NCI-H2227 (cell line): Measurements from ENCODE around the gene RPH3AL.
"Not testable (repeated sequence)": the region's sequence is repeated elsewhere in the genome, so short reads cannot be mapped to it uniquely, and the experiment has no call there.

ENCODE experiments used
- DNase-seq: peaks from one replicate; lab custom pipeline; 2025; ENCODE audit not compliant: unreplicated experiment; lab: John Stamatoyannopoulos, UW

The RPH3AL gene

DNA sequence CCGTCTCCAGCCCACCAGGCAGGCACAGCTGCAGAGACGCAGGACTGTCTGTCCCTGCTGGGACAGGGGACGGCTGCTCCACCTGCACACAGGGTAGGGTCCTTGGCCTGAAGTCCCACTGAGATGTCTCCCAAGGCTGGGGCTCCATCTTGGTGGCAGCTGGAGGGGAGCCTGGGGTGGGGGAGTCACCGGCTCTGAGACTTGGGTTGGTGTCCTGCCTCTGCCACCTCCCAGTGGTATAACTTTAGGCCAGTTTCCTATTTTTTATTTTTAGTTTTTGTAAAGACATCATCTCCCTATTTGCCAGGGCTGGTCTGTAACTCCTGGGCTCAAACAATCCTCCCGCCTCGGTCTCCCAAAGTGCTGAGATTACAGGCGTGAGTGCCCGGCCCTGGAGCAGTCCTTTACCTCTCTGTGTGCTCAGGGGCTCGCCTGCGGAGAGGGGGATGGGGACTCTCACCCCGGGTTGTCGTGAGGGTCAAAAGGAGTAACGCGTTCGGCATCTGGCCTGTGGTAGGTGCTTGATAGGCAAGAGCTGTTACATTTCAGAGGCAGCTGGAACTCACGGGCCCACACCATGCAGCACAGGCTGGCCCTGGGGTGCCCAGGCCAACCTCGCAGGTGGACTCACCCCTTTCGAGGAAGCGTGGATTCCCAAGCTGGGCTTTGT is 124.5 kb downstream of the RPH3AL start:
- no peak for DNase-seq

DNA sequence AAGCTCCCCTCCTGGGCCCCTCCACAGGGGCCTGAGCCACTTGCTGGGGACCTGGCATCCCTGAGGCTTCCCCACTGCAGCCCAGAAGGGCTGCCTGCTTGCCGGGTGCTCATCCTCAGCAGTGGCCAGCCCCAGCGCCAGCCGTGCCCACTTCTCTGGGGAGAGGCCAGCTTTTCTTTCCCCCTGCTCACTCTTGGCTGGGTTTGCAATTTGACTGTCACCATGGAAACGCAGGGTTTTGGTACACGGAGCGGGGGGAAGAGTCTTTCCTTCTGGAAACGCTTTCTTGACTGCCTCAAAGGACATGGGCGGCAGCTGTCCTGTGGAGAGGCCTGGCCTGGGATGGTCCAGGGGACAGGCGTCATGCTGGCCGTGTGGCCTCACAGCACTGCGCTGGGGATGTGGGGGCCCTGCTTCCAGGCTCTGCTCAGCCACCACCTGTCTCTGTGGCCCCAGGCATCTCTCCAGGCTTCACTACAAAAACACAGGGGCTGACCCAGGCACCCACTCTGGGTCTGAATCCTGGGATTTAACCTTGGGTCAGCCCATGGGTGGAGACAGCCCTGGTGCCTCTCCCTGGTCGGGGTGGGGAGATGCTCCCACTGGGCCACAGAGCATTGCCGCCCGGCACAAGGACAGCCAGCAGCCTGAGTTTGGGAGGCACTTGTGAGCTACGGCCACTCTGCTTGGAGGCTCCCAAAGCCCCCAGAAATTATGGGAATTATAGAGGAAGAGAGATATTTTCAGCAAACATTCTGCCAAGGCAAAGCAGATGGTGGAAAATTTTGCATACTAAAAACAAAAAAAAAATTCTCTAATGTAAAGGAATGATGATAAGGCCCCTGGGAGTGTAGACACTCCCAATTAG is 125.3 kb downstream of the RPH3AL start:
- DNase-seq: peak; percentile 51

DNA sequence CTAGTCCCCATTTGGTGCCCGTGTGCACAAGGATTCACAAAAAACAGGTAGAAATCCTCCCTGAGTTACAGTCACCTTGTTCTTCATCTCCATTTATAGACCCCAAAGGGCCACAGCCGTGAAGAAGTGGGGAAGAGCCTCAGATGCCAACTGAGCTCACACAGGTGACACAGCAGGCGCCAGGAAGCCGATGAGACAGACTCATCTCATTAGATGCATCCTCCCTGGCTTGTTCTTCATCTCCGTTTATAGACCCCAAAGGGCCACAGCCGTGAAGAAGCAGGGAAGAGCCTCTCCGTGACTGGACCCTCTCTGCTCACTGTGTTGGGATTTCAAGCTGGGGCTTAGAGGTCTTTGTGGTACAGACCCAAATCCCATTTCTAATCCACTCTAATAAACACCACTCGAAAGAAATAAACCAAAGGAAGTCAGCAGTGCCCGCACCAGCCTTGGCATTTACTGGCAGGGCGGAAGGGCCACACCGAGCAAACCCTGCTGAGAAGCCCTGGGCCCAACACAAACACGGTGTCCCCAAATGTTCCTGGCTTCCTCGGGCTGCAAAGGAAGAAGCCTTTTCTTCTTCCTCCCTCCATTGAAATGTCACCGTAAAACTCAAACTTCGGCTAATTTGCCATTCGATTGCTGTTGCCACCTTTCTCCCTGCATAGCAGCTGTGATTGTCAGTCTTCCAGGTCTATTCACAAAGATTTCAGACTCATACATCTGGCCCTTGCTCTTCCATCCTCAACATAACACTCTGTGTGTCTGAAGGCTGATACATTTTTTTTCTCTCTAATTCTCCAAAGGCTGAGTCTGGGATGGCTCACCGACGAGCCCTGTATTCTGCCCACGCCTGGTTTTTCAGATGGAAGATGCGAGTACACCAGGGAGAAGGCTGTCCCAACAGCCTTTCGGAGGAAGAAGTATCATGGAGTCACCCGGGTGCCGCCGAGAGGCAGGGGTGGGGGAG is 126.2 kb downstream of the RPH3AL start:
- DNase-seq: no peak

DNA sequence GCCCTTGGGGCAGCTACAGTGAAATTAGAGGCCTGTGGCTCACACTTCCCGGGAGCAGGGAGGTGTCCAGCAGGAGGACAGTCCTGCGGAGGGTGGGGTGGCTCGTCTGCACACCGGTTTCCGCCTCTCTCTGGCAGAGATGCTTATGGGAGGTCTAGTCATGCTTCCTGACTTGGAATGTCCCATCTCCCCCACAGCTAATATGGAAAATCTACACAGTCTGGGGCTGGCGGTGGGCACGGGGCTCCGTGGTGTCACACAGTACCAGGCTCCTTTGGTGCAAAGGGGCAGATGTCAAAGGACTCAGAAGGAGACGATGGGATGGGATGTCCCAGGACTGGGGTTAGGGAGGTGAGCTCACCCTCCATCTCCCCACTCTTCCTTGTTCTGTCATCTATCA is 127.1 kb downstream of the RPH3AL start:
- DNase-seq: no peak

DNA sequence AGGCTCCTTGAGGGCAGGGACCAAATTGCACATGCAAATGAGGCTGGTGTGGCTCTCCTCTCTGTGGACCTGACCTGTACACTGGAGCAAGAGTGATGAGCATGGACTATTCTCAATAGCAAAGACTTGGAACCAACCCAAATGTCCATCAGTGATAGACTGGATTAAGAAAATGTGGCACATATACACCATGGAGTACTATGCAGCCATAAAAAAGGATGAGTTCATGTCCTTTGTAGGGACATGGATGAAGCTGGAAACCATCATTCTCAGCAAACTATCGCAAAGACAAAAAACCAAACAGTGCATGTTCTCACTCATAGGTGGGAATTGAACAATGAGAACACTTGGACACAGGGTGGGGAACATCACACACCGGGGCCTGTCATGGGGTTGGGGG is 128.0 kb downstream of the RPH3AL start:
- DNase-seq: not testable (repeated sequence)

DNA sequence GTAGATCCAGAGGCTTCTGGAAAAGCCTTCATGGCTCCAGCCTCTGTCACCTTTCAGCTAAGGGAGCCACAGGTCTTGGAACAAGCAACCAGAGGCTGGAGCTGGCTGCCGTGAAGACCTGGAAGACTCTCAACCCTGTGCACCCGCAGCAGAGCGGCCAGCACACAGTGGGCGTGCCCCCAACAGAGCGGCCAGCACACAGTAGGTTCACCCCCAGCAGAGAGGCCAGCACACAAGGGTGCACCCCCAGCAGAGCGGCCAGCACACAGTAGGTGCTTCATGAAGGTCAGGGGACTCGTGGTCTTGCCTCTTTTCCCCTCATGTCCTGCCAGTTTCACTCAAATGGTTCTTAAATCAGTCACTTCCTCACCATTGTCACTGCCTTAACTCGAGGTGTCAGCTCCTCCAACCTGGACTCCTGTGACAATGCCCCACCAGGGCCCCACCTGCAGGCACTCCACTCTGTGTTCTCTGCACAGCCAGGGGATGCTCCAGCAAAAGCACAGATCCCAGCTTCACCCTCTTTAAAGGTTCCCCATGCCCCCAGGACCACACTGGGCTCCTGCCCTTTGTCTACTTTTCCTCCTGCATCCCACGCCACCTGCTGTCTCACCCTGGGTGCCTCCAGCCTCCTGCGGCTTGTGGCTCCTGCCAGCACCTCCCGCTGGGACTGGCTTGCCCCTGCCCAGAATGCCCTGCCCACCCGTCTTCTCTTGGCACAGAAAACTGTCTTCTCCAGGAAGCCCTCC is 128.7 kb downstream of the RPH3AL start:
- DNase-seq: no peak

DNA sequence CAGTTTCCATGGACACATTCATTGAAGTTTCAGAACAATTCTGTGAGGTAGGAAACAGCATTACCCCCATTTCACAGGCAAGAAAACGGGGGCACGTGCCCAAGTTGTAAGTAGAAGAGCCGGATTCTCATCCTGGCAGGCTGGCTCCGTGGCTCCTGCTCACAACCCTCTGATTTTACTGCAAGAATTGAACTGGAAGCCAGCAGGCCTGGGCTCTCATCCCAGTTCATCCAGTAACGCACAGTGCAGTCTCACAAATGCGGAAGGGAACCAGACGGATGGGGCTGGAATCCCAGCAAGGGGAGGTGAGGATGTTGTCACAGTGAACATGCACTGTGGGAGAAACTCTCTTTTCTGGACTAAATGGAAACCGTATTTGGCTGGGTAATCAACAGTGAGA is 130.4 kb downstream of the RPH3AL start:
- no peak for DNase-seq

DNA sequence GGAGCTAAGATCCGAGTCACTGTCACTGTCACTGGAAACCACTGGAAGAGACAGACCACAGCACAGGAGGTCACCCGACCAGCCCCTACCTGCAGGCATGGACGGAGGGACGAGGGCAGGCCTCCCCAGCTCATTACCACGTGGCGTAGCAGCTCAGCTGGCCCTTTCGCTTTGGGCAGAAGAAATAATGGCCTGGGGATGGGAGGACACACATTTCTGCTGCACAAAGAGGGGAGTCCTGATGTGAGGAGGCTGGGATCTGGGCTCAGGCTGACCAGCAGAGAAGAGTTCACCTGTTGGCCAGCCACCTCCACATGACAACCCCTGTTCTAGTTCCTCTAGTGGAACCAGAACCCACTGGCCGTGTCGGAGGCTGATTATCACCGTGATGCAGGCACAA is 132.9 kb downstream of the RPH3AL start:
- no peak for DNase-seq

DNA sequence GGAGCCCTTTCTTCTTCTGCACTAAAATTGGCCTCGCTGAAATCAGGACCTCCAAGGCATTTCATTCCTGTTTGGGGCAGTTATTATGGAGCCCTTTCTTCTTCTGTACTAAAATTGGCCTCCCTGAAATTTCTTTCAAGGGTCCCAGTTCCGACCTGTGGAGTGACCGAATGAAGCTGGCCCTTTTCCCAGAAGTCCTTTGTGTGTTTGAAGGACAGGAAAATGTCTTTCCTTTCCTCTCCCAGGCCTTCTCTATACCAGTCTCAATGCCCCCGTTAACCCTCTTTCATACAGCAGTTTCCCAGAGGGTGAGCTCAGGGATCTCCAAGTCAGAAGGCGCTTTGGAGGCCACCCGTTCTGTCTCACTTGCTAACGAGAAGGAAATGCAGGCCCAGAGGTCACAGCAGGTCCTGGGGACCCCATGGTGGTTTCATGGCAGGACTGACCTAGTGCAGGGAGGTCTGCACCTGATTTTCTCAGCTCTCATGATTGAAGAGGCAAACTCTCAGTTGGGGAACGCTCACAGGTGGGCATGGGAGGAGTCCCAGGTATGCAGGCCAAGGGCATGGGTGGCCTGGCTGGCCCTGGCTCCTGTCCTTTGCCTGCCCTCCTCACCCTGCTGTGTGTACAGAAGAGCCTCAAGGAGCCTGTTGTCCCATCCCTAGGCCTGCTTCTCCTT is 134.0 kb downstream of the RPH3AL start:
- DNase-seq: no peak

DNA sequence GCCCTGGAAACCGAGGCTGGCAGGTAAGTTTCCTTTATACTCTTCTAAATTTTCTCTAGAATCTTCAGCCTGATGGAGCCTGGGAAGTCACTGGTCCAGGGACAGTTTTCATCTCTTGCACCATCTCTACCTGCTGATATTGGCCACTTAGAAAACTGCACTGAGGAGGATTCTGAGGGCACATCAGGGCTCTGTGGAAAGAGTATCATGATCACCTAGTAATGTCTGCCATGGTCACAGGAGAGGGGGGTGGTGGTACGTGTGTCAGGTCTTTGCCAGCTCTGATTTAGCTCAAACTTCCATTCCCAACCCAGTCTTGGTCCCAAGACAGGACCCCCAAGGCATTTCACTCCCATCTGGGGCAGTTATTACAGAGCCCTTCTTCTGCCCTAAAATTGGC is 136.0 kb downstream of the RPH3AL start:
- DNase-seq: no peak

DNA sequence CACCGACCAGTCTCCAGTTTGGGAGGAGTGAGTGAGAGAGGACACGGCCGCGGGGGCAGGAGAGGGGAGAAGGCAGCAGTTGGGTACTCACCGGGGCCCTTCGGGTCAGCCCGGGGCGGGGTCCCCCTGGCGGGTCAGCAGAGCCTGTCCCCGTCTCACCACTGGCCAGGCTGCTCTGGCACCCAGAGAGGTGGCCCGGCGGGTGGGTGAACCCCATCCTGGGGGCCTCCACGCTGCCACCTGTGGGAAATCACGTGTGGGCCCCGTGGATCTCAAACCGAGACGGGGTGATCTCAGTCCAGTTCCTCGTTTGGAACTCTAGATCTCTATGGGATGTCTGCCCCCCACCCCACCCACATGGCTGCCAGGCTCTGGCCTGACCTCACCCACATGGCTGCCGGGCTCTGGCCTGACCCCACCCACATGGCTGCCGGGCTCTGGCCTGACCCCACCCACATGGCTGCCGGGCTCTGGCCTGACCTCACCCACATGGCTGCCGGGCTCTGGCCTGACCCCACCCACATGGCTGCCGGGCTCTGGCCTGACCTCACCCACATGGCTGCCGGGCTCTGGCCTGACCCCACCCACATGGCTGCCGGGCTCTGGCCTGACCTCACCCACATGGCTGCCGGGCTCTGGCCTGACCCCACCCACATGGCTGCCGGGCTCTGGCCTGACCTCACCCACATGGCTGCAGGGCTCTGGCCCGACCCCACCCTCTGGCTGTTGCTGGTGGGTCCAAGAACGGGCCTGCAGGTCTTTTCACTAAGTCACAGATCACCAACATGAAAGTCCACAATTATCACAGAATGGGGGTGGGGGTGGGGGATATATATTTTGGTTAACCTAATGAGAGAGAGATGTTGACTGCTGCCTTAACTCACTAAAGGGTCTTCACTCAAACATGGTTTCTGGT is 136.8 kb downstream of the RPH3AL start:
- DNase-seq: not testable (repeated sequence)

DNA sequence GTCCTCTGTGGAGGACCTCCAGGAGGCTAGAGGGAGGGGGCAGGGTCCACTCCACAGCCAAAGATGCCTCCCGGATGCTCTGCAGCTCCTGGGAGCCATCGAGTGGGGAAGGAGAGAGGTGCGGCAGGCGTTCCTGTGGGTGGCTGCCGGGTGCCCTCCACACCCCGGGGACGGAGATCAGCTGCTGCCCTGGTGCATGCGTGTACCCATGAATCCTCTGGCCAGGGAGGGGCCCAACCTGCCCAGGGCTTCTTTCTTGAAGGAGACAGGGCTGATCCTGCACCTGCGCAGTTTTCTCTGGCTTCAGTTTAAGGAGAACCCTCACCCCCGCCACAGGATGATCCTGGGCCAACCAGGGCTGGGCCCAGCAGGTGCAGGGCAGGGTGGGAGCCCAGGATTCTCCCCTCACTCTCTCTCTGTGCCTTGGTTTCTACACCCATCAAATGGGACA is 137.7 kb downstream of the RPH3AL start:
- DNase-seq: no peak

DNA sequence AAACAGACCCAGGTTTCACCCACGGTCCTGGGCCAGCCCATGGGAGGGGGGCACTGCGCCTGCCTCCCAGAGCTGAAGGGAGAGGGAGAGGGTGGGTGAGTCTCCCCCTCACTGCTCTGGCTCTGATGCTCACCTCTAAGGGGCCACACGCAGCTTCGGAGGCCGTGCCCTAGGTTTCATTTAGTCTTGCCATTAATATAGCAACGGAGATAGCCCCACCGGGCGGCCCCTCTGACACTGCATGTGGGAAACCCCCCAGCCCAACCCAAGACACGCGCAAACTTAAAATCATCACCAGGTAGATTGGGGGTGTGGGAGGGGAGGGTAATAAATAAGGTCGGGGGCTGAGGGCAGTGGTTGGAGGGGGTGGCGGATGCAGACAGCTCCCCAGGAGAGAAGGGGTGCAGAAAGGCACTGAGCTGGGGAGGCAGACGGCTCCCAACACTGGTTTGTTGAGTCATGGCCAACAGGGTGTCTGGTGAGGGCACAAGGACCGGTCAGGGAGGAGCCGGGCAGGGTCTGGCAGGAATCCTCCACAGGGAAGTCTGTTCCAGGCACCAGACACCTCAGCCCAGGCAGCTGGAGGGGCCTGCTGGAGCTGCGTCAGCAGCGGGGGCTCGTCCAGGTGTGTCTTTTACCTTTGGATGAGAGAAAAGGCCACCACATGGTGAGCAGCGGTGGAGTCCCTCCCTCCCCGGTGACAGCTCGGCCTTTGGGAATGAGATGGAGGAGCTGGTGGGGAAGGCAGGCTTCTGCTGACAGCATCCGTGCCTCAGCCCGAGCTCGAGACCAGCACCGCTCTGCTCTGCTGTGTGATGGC is 139.1 kb downstream of the RPH3AL start:
- DNase-seq: no peak

DNA sequence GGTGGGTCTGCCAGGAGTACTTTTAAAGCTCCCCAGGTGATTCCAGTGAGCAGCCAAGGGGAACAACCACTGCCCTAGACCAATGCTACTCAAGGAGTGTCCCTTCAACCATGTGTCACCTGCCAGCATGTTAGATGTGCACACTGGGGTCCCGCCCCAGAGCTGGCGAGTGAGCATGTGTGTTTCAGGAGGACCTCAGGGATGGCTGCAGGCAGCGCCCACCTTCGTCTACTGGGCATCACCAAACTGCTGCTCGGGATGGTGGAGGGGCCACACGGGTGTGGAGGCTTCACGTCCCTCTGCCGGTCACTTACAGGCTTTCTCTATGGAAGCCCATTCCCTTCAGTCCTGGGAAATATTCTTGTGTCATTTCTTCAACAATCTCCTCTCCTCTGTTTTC is 142.2 kb downstream of the RPH3AL start:
- no peak for DNase-seq

DNA sequence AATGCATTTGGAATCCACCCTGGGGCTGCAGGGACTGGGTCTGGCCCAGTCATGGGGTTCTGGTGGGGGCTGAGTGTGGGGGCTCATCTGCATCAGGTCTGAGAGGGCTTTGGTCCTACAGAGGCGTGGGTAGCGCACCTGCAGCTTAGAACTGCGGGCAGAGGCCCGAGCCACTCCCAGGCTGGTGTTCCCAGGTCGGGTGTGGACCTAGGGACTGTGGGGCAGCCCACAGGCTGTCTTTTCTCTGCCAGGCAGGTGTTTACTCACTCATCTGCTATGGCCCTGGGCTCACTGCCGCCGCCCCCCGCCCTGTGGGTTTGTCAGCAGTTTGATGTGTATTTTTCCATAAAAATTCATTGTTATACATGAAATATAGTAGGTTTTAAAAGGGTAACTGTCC is 144.2 kb downstream of the RPH3AL start:
- no peak for DNase-seq

DNA sequence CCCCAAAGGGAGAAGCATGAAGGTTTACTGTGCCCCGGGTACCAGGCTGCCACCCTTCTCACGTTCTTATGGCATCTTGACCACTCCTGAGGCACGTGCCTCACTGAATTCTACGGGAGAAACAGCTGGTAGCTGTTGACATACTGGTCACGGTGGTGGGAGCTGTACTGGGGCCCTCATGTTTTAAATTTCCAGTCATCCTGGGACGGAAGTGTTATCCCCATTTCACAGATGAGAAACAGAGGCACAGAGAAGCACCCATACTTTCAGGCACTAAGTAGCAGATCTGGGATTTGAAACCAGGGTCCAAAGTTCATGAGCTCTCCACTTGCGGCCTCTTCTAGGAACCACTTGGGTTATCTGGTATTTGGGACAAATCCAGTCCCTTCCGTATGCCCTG is 144.8 kb downstream of the RPH3AL start:
- no peak for DNase-seq

DNA sequence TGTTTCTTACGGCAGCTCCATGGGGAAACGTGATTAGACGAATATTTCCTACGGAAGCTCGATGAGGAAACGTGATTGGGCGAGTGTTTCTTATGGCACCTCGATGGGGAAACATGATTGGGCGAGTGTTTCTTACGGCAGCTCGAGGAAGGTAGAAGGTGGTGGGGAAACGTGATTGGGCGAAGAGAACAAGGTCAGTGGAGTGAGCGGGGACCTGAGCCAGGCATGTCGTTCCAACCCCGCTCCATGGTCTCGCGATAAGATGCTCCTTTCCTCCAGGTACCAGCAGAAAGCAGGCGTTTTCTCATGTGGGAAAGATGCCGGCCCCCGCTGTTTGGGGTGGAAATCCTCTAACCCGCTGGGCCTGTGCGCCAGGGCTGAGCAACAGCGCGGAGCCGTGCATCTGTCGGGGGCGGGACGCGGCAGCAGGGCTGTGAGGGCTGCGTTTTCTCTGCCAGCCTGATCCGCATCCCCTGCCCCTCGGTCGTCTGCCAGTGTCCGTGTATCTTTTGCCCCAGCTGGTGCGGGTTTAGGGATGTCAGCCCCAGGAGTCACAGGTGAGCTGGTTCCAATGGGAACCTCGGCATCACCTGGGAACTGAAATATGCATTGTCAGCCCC is 145.6 kb downstream of the RPH3AL start:
- DNase-seq: no peak

DNA sequence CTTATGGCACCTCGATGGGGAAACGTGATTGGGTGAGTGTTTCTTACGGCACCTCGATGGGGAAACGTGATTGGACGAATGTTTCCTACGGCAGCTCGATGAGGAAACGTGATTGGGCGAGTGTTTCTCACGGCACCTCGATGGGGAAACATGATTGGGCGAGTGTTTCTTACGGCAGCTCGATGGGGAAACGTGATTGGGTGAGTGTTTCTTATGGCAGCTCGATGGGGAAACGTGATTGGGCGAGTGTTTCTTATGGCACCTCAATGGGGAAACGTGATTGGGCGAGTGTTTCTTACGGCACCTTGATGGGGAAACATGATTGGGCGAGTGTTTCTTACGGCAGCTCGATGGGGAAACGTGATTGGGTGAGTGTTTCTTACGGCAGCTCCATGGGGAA is 146.1 kb downstream of the RPH3AL start:
- not testable (repeated sequence) for DNase-seq
